Chondrocyte (in vitro differentiated cells): ENCODE data around the gene COL15A1. TPM values are rescaled to one million over a fixed set of nuclear protein-coding genes. Genes with fewer than 3 reads are reported as not detected.

Source experiments
- DNase-seq: peaks from one replicate; pipeline ENCODE4 v3.0.0; 2021; ENCODE audit warnings: mixed read lengths, low spot score
- H3K27ac Mint-ChIP-seq: one replicate; pipeline ENCODE4 v1.8.0; 2021; ENCODE audit warnings: mild to moderate bottlenecking, moderate library complexity, mixed read lengths; ENCODE audit not compliant: unreplicated experiment
- H3K27me3 Mint-ChIP-seq: 2 replicates; pipeline ENCODE4 v1.8.0; 2021; ENCODE audit warnings: low read depth, mixed read lengths
- H3K36me3 Mint-ChIP-seq: 2 replicates; pipeline ENCODE4 v1.8.0; 2021; ENCODE audit warnings: low read depth, mixed read lengths
- H3K4me1 Mint-ChIP-seq: 2 replicates; pipeline ENCODE4 v1.8.0; 2021; ENCODE audit warnings: low read depth, mild to moderate bottlenecking, mixed read lengths
- H3K4me3 Mint-ChIP-seq: one replicate; pipeline ENCODE4 v1.8.0; 2021; ENCODE audit warnings: mild to moderate bottlenecking, moderate library complexity, mixed read lengths; ENCODE audit not compliant: unreplicated experiment
- H3K9me3 Mint-ChIP-seq: 2 replicates; pipeline ENCODE4 v1.8.0; 2021; ENCODE audit warnings: low read depth, mixed read lengths
- CTCF ChIP-seq: fragments of 200-600 bp; sonication (generic); IDR thresholded peaks from 2 replicates; pipeline ENCODE4 v1.5.0; 2021; ENCODE audit warnings: antibody characterized with exemption, mild to moderate bottlenecking, moderate library complexity
- total RNA-seq: library from RNA; stranded (reverse); gene quantifications from 3 replicates; pipeline ENCODE4 v1.2.1, GENCODE V29; 2021

The COL15A1 gene
- total RNA-seq, 1 donor from 2014 or later: 5.4 TPM

GRCh38 chr9:98966676-98967075 is 23.0 kb downstream of the COL15A1 start:
- Mint-ChIP-seq H3K4me3 (no peak overlapping the region), H3K9me3 (peaks cover 5% of the 10 kb centered on the region), H3K4me1 (peaks cover 22% of the 10 kb centered on the region), H3K27me3 (peaks cover 13% of the 10 kb centered on the region), H3K36me3 (peaks cover 1% of the 10 kb centered on the region), H3K27ac (no peak overlapping the region)
- DNase-seq: no peak
- no peak for TF ChIP-seq CTCF

- Mint-ChIP-seq H3K27me3 (peaks cover 14% of the 10 kb centered on the region), H3K4me1 (peaks cover 18% of the 10 kb centered on the region), H3K9me3 (peaks cover 5% of the 10 kb centered on the region), H3K4me3 (no peak overlapping the region), H3K36me3 (peaks cover 1% of the 10 kb centered on the region), H3K27ac (no peak overlapping the region)
- DNase-seq: no peak
- no peak for TF ChIP-seq CTCF
These were observed 23.6 kb downstream of the COL15A1 start for GRCh38 chr9:98967257-98967656.

- no peak for DNase-seq
- Mint-ChIP-seq H3K9me3 (peaks cover 5% of the 10 kb centered on the region), H3K4me3 (no peak overlapping the region), H3K4me1 (peaks cover 14% of the 10 kb centered on the region), H3K36me3 (peaks cover 1% of the 10 kb centered on the region), H3K27ac (no peak overlapping the region), H3K27me3 (peaks cover 17% of the 10 kb centered on the region)
- TF ChIP-seq CTCF: no peak
These were observed 24.0 kb downstream of the COL15A1 start for GRCh38 chr9:98967680-98968079.

DNA sequence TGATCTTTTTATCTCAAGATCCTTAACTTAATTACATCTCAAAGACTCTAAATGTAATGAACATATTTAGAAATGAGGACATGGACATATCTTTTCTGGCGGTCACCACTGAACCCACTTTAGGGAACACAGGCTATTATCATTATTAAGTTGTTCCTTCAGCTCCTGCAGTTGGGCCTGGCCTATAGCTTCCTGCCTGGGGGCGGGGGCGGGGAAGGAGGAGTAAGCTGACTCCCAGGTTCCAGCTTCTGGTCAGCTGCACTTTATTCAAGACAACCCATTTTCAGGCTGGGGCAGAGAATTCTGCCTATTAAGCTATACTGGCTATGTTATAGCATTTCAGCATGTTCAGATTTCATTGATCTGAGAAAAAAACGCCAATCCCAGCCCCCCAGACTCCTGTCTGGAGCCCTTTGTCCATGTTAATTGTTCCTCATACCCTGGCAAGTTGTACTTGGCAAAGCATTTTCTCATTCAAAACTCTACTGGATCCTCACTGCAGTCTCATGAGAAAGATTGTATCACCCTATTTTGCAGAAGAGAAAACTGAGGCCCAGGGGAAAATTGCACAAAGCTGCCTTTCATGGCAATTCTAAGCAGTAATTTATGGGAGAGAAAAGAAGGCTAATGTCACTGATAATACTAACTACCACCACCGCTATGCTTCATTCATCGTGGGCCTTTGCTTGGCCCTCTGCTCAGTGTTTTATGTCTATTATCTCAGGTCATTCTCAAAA is 25.1 kb downstream of the COL15A1 start:
- H3K4me3 Mint-ChIP-seq: no peak overlapping the region
- H3K27me3 Mint-ChIP-seq: peaks cover 24% of the 10 kb centered on the region
- H3K4me1 Mint-ChIP-seq: peaks cover 17% of the 10 kb centered on the region
- DNase-seq: no peak
- no peak overlapping the region for H3K27ac Mint-ChIP-seq
- H3K9me3 Mint-ChIP-seq: peaks cover 5% of the 10 kb centered on the region
- H3K36me3 Mint-ChIP-seq: peaks cover 1% of the 10 kb centered on the region
- no peak for TF ChIP-seq CTCF

DNA sequence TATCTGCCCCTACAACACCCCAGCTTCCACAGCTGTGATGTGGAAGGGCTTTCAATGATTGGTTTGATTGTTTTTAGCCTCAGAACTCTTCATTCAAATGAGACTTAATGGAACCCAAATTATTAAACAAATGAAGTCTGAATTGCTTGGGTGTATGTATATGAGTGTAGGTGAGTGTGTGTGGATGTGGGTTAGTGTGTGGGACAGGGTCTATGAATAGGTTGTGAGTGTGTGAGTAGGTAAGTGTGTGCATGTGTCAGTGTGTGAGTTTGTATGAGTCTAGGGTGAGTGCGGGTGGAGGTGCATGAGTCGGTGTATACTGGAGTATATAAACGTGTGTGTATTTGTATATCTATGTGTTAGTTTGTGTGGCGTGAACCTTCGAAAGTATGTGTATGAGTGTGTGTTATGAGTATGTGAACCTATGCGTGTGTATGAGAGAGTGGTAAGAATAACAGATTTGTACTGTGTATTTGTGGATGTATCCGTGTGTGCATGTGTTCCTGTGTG is 26.9 kb downstream of the COL15A1 start:
- Mint-ChIP-seq H3K27ac (no peak overlapping the region), H3K9me3 (peaks cover 5% of the 10 kb centered on the region), H3K4me1 (peaks cover 20% of the 10 kb centered on the region), H3K4me3 (no peak overlapping the region), H3K36me3 (peaks cover 1% of the 10 kb centered on the region), H3K27me3 (peaks cover 32% of the 10 kb centered on the region)
- no peak for DNase-seq
- TF ChIP-seq CTCF: no peak
